HG03280 (cell line): ENCODE results near the gene SPIRE1.
"Not testable (repeated sequence)": the region's sequence is repeated elsewhere in the genome, so short reads cannot be mapped to it uniquely, and the experiment has no call there.

Experiments
- ATAC-seq: cut with Tn5 transposase; IDR thresholded peaks from one replicate; pipeline ENCODE4 v1.9.1; 2021; ENCODE audit warnings: mild to moderate bottlenecking, moderate library complexity; ENCODE audit not compliant: unreplicated experiment

Gene SPIRE1

DNA sequence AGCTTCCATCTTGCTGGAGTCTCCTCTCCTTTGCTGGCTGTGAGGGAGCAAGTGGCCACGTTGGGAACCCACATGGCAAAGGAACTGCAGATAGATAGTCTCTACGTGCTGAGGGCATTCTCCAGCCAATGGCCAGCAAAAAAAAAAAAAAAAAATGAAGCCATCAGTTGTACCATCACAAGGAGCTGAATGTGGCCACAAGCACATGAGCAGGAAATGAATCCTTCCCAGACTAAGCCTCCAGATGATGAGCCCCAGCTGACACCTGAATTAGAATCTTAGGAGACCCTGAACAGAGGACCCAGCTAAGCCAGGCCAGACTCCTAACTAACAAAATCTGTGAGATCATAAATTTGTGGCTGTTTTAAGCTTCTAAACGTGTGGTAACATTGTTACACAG is 57.9 kb downstream of the SPIRE1 start:
- ATAC-seq = no peak

DNA sequence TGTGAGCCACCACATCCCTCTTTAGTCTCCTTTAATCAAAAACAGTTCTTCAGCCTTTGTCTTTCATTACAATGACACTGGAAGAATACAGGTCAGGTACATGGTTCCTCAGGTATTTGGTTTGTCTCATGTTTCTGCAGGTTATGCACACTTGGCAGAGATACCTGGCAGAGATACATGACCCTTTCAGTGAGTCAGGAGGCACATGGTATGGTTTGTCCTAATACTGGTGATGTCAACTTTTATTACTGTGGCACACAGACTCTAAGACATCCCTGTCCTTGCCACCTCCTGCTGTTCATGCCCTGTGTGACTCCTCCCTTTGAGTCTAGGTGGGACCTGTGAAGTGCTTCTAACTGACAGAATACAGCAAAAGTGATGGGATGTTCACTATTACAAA is 58.4 kb downstream of the SPIRE1 start:
- no peak for ATAC-seq

DNA sequence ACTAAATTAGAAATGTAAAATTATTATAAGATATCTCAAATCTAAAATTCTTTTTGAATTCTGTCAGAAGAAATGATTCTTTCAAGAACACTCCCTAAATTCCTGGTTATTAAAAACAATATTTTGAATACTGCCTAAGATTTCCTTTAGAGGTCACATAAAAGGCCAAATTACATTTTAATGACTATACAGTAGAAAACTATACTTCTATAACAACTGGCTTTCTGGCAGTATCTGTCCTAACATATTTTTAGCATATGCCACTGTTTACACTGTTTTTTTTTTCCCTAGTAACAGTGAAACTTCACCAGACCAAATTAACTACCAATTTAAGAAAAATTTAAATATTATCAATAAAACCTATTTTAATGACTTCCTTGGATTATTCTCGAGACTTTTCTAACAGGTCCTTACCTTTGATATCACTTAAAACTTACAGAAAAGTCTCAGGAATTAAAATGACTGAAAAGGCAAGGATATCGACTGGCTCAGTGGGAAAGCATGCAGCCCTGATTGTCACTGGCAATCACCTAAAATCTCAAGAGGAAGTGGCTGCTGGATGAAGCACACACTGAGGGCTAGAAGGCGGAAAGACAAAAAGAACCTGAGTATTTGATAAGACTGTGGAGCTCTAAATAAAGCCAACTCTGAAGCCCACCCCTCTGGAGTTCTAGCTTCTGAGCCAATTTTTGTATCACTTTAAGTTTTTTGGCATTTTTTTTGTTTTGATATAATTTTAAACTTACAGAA is 59.6 kb downstream of the SPIRE1 start:
- no peak for ATAC-seq

DNA sequence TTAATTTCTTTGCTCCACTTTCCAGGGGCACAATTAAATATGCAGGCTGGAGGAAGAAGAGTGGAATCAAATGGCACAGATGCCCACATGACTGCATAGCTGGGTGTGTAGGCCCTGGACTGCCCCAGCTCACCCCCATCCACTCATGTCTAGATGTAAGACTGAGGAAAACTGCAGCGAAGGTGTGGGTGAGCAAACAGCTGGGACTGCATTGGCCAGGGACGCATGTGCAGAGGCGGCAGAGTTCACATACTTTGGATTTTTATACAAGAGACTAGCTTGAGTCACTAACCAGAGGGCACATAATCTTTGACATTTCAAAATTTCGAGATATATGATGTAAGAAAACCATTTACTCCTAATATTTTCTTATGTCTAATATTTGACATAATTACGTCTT is 60.1 kb downstream of the SPIRE1 start:
- no peak for ATAC-seq

DNA sequence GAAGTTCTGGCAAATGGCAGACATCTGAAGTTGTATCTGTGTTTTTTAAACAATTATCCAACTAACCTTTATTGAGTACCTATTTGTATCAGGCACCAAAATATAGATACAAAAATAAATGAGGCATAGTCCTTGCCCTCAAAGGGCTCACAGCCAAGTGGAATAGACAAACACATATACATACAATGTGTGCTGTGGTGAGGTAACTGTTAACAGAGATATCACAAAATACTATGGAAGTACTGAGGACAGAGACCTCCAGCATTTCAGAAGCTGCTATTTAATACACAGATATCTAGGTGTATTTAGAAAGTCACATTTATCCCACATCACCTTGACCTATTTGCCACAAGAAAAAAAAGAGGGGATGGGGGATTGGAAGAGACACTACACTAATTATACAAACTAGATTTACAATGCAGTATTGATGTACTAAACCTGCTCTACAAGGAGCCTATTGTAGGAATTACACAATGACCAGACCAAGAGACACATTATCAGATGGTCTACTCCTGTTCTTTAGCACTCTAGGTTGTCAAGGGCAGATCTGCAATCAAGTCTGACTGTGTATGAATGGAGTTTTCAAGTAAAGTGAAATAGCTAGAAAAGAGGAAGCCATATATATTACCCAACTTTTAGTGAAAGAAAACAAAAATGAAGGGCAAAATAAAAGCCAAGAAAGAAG is 62.2 kb downstream of the SPIRE1 start:
- ATAC-seq = no peak

DNA sequence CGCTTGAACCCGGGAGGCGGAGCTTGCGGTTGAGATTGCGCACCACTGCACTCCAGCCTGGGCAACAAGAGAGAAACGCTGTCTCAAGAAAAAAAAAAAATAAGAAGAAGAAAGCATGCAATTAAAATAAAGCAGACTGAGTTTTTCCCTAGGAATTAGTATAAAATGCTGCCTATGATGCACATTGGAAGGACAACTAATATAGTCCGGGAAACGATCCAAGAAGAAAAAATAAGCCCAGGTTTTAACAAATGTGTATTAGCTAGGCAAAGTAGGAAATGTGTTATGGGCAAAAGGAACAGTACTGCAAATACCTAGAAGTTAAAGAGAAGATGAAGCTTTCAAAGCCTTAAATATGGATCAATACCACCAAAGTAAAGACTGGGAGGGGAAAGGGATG is 64.0 kb downstream of the SPIRE1 start:
- no peak for ATAC-seq

DNA sequence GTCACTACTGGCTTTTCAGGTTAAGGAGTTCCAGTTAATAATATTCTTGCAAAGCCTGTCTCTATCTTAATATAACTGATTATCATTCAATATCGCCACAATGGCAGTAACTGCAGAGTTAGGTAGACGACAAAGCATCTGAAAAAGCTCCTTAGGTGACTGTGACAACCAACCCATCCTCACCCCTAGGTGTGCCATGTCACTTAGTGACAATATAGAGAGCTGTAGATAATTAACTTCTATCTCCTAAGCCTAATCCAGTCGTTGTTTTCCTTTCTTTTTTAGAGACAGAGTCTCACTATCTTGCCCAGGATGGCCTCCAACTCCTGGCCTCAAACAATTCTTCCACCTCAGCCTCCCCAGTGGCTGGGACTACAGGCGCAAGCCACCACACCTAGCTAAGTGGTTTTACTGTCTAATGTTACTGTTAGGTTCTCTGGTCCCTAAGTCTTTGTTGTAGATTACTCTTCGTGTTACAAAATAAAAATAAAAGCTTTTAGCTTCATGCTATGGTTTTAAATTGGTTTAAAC is 65.2 kb downstream of the SPIRE1 start:
- no peak for ATAC-seq

DNA sequence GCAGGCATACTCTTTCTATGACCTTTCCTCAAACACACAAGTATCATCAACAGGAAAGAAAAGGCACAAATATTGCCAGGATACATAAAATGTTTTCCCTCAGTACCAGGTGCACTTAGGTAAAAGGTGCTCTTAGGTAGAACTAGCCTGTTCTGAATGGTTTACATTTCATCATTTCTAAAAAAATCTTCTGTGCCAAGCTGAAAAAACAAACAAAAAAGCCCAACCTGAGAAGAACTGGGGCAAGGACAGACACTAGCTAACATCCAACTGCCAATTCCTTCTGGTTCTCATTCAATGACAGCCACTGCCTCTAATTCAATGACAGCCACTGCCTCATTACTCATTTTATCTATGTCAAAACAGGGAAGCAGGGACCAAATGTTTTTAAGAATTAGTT is 68.5 kb downstream of the SPIRE1 start:
- ATAC-seq = no peak

DNA sequence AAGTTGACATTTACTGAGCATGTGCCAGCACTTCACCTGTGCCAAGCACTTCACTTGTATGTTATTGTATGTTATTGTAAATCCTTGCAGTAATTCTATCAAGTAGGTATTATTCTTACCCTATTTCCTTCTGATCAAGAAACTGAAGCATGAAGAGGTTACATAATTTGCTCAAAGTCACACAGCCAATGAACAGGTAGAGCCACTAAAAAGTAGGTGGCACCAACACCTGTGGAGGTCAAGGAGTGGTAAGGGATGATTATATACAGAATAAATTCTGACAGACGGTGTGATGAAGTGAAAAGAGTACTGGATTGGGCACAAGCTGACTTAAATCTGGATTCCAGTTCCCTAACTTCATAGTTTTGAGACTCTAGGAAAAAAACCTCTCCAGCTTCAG is 71.0 kb downstream of the SPIRE1 start:
- ATAC-seq = no peak

DNA sequence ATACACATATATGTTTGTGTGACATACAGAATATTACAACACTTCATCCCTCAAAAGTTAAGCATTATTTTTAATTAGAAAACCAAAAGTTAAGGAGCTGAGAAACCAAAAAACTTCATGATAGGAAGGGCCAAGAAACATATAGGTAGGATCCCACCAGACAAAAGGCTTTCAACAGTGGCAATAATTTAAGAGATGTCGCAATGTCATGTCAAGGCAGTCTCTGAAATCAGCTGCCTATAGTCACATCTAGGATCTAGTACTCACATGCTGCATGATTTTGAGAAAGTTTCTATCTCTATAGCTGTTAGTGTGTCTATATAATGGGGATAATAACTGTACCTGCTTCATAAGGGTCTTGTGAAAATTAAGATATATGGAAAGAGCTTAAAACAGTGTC is 72.7 kb downstream of the SPIRE1 start:
- ATAC-seq = no peak

DNA sequence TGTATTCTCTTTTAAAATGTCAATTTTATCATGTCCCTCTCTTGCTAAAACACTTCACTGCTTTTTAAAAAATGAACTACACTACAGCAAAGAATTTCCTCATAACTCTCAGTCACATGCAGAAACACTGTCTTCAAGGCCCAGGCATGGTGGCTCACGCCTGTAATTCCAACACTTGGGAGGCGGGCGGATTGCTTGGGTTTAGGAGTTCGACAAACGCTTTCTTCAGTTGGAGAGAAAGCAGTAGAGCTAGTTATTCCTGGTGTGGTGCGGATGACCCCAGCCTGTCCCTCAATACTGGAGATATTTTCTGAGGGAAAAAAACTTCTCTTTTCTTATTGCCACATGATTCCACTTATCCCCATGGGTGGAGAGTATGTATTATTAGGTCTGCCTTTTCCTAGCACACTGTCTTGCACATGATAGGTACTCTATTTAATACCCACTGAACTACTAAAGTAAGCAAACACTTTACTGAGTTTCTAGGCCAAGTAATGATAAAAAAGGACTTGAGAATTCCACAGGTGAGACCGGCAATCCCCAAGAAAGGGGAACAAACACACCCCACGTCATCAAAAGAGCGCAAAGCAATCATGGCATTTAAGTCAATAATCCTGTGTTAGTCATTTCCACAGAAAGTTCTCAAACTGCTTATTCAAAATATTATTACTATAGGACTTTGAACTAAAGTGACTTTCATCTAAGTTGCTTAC is 77.1 kb downstream of the SPIRE1 start:
- ATAC-seq = no peak

DNA sequence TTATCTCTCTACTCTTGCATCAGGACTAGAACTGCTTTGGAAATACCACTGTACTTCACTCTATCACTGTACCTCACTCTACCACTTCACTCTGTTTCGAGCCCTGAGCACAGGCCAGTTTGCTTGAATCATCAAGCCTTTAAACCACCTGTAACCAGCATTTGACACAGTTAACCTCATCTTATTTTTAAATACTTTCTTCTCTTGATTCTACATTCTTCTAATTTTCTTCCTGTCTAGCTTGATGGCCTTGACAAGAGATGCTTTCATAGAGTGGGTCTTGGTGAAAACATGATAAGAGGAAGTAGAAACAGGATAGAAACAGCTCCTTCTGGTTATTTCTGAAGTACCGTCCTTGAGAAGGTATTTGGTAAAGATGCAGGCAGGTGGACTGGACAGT is 78.1 kb downstream of the SPIRE1 start:
- no peak for ATAC-seq

DNA sequence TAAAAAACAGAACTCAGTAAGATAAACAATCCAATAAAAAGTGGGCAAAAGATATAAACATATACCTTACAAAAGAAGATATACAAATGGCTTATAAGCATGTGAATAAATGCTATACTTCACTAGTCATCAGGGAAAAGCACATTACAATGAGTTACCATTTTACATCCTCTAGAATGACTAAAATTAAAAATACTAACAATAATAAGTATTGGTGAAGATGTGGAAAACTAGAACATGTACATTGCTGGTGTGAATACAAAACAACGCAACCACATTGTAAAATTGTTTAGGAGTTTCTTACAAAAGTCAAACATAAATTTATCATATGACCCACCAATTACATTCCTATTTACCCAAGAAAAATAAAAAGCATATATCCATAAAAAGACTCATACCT is 80.1 kb downstream of the SPIRE1 start:
- ATAC-seq = no peak

DNA sequence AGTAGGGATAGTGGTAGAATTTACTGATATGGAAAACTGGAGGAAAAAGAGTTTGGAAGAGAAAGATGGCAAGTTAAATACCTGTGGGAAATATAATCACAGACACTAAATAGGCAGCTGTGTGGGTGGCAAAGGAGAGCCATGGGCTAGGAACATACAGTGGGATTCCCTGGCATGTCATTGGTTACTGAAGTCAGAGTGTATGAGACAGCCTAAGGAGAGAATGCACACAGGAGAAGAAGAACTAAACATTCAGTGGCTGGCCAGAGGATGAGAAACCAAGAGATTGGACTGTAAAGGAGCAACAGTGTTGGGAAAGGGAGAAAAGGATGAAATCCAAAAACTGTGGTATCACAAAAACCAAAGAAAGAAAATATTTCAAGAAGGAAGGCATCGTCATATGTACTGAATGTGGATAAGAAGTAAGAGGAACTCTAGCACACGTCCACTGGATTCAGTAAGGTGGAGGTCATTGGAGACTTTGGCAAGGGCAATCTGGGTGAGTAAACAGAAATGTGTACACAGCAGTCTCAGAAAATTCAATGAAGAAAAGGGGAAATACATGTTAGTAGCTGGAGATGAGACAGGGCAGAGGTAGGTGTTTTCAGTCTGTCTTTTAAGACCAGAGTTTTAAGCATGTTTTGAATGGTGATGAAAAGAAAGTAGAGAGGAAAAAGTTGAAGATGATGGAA is 83.3 kb downstream of the SPIRE1 start:
- no peak for ATAC-seq

DNA sequence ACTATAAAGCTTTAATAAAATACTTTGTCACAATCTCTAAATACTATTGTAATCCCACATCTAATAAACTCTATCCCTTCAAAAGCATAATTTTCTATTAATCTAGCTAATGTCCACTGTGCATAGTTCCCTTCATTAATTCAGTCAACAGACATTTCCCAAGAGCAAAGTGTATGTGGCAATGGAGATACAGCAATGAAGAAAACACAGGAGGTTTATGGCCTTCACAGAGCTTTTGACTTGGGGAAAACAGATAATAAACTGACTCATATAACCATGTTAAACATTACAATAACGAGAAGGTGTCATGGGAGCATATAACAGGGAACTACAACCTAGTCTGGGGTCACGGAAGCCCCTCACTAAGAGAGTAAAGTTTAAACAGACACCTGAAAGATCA is 86.3 kb downstream of the SPIRE1 start:
- no peak for ATAC-seq

DNA sequence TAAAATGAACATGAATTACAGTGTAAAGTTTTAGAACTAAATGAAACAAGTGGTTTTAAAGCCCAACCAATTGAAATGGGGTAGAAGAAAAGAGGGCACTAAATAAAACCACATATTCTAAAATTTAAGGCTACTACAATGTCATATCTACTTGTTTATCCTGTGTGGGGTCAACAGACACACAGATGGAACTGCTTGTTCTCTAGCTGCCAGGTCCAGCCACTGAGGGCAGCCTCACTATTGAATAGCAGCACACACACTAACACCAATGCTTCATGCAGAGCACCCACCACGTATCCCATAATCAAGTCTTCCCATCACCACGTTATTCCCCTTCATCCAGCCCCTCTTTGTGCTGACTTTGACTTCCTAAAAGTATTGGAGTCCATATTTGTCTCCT is 88.1 kb downstream of the SPIRE1 start:
- no peak for ATAC-seq

DNA sequence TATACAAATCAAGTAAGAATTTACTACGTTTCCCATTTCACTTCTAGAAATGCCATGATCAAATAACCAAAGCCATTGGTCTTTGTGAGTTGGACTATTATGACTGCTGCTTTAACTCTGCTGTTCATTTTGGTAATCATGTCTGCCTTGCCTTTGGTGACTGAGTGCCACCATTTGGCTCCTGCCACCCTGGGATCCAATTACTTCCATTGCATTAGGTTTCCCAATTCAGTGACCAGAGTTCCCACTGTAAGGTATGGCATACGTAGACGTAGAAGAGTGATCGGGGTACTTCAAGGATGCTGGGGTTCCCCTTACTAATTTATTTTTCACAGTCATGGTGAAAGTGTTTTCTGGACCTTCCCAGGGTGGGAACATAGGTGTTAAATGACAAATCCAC is 90.1 kb downstream of the SPIRE1 start:
- no peak for ATAC-seq

DNA sequence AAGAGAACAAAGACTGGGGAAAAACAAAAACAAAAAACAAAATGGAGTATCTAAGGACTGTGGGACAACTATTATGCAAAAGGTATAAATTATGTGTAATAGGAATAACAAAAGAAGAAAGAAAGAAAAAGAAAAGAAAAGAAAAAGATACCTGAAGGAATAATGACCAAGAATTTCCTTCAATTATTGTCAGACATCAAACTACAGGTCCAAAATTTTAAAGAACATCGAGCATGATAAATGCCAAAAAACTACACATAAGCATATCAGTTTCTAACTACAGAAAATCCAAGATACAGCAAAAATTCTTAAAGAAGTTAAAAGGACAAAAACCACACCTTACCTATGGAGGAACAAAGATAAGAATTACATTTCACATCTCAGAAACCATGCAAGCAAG is 93.0 kb downstream of the SPIRE1 start:
- ATAC-seq = no peak

DNA sequence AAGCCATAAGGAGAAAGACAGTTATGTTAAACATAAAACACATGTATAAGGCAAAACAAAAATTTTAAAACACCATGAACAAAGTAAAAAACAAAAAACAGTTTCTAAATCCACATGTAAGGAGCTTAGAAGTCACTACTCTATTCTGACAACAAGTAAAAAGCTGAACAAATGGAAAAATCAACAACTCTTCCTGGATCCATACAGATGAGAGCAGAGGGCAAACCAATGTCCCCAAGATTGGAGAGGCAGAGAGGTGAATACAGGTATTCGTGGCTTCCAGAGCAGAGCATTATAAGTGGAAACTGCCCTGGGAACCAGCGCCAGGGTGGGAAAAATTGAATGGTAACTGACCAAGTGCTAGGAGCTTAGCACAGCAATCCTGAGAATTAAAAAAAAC is 93.5 kb downstream of the SPIRE1 start:
- ATAC-seq = no peak

DNA sequence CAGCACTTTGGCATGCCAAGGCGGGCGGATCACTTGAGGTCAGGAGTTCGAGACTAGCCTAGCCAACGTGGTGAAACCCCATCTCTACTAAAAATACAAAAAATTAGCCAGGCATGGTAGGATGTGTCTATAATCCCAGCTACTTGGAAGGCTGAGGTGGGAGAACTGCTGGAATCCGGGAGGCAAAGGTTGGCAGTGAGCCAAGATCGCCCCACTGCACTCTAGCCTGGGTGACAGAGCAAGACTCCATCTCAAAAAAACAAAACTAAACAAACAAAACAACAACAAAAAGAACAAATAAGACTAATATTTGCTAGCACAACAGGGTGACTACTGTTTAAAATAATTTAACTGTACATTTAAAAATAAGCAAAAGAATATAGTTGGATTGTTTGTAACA is 97.3 kb downstream of the SPIRE1 start:
- ATAC-seq = not testable (repeated sequence)

DNA sequence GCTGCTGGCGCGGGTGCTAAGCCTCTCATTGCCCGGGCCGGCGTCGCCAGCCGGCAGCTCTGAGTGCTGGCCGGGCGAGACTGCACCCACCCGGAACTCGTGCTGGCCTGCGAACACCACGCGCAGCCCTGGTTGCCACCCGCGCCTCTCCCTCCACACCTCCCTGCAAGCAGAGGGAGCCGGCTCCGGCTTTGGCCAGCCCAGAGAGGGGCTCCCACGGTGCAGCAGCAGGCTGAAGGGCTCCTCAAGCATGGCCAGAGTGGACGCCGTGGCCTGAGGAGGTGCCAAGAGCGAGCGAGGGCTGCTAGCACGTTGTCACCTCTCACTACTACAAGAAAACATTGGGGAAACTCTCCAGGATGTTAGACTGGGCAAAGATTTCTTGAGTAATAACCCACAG is 98.6 kb downstream of the SPIRE1 start:
- no peak for ATAC-seq
